Neural cell (in vitro differentiated cells): Measurements from ENCODE around the gene PLOD3.

Experiments
- EP300 ChIP-seq: fragments of 450-650 bp; conservative IDR thresholded peaks from 2 replicates; pipeline ENCODE4 v1.6.1; 2014; ENCODE audit warnings: antibody characterized with exemption, mild to moderate bottlenecking, moderate library complexity; ENCODE audit not compliant: poor library complexity, severe bottlenecking
- EZH2 ChIP-seq: fragments of 200-600, 300-800 bp; shearing (Covaris generic), sonication (generic); IDR thresholded peaks from 2 replicates; pipeline ENCODE4 v1.6.1; 2014; ENCODE audit warnings: antibody characterized with exemption, low read length, borderline replicate concordance, mild to moderate bottlenecking; ENCODE audit not compliant: insufficient read depth, poor library complexity, severe bottlenecking
- MXI1 ChIP-seq: fragments of 450-650 bp; conservative IDR thresholded peaks from 2 replicates; pipeline ENCODE4 v1.6.1; 2014; ENCODE audit warnings: antibody characterized with exemption, mild to moderate bottlenecking; ENCODE audit not compliant: poor library complexity, severe bottlenecking
- POLR2AphosphoS5 ChIP-seq: IDR thresholded peaks from 2 replicates; pipeline ENCODE4 v1.6.1; 2012
- RAD21 ChIP-seq: fragments of 450-650 bp; conservative IDR thresholded peaks from 2 replicates; pipeline ENCODE4 v1.6.1; 2014; ENCODE audit warnings: antibody characterized with exemption, mild to moderate bottlenecking, moderate library complexity
- SMC3 ChIP-seq: fragments of 450-650 bp; conservative IDR thresholded peaks from 2 replicates; pipeline ENCODE4 v1.6.1; 2014; ENCODE audit warnings: antibody characterized with exemption, mild to moderate bottlenecking, moderate library complexity; ENCODE audit not compliant: poor library complexity
- TAF1 ChIP-seq: IDR thresholded peaks from 2 replicates; pipeline ENCODE4 v1.6.1; 2012; ENCODE audit warnings: low read depth
- TF ChIP-seq, protein P1 (sequence below): fragments of 450-650 bp; IDR thresholded peaks from 2 replicates; pipeline ENCODE4 v1.5.1; 2014; ENCODE audit warnings: antibody characterized with exemption, mild to moderate bottlenecking, moderate library complexity; ENCODE audit not compliant: poor library complexity, severe bottlenecking
- TF ChIP-seq, protein P2 (sequence below): IDR thresholded peaks from 2 replicates; pipeline ENCODE4 v1.6.1; 2012; ENCODE audit warnings: borderline replicate concordance

DNA sequence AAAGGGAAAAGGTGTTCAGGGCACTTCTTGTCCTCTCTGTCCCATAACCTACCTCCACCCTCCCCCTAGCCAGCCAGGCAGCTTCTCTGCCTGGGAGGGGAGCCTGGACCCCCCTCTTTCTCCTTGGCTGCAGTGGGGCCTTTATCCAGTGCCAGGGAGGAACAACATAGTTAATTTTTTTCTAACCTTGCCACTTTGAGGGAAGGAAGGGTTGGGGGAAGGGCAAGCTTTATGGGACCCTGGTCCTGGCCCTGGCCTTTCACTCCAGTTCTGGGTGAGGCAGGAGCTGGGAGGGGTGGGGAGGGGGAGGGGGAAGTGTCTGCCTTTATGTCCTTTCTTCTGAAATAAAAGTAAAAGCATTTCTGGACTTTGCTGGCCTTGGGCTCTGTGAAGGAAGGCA, 56.5 kb downstream of the PLOD3 start:
- TF ChIP-seq EZH2: no peak
- TF ChIP-seq, protein P1, sequence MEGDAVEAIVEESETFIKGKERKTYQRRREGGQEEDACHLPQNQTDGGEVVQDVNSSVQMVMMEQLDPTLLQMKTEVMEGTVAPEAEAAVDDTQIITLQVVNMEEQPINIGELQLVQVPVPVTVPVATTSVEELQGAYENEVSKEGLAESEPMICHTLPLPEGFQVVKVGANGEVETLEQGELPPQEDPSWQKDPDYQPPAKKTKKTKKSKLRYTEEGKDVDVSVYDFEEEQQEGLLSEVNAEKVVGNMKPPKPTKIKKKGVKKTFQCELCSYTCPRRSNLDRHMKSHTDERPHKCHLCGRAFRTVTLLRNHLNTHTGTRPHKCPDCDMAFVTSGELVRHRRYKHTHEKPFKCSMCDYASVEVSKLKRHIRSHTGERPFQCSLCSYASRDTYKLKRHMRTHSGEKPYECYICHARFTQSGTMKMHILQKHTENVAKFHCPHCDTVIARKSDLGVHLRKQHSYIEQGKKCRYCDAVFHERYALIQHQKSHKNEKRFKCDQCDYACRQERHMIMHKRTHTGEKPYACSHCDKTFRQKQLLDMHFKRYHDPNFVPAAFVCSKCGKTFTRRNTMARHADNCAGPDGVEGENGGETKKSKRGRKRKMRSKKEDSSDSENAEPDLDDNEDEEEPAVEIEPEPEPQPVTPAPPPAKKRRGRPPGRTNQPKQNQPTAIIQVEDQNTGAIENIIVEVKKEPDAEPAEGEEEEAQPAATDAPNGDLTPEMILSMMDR: no peak
- no peak for TF ChIP-seq RAD21
- no peak for TF ChIP-seq POLR2AphosphoS5
- TF ChIP-seq TAF1: no peak
- no peak for TF ChIP-seq EP300
- no peak for TF ChIP-seq MXI1
- TF ChIP-seq SMC3: no peak
- TF ChIP-seq, protein P2, sequence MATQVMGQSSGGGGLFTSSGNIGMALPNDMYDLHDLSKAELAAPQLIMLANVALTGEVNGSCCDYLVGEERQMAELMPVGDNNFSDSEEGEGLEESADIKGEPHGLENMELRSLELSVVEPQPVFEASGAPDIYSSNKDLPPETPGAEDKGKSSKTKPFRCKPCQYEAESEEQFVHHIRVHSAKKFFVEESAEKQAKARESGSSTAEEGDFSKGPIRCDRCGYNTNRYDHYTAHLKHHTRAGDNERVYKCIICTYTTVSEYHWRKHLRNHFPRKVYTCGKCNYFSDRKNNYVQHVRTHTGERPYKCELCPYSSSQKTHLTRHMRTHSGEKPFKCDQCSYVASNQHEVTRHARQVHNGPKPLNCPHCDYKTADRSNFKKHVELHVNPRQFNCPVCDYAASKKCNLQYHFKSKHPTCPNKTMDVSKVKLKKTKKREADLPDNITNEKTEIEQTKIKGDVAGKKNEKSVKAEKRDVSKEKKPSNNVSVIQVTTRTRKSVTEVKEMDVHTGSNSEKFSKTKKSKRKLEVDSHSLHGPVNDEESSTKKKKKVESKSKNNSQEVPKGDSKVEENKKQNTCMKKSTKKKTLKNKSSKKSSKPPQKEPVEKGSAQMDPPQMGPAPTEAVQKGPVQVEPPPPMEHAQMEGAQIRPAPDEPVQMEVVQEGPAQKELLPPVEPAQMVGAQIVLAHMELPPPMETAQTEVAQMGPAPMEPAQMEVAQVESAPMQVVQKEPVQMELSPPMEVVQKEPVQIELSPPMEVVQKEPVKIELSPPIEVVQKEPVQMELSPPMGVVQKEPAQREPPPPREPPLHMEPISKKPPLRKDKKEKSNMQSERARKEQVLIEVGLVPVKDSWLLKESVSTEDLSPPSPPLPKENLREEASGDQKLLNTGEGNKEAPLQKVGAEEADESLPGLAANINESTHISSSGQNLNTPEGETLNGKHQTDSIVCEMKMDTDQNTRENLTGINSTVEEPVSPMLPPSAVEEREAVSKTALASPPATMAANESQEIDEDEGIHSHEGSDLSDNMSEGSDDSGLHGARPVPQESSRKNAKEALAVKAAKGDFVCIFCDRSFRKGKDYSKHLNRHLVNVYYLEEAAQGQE: no peak
